ENCODE measurements around the gene CLDN11. TPM values are rescaled to one million over a fixed set of nuclear protein-coding genes. Genes with fewer than 3 reads are reported as not detected.

CLDN11 gene
- 2.9 TPM for total RNA-seq
- long read RNA-seq = 0 reads

DNA sequence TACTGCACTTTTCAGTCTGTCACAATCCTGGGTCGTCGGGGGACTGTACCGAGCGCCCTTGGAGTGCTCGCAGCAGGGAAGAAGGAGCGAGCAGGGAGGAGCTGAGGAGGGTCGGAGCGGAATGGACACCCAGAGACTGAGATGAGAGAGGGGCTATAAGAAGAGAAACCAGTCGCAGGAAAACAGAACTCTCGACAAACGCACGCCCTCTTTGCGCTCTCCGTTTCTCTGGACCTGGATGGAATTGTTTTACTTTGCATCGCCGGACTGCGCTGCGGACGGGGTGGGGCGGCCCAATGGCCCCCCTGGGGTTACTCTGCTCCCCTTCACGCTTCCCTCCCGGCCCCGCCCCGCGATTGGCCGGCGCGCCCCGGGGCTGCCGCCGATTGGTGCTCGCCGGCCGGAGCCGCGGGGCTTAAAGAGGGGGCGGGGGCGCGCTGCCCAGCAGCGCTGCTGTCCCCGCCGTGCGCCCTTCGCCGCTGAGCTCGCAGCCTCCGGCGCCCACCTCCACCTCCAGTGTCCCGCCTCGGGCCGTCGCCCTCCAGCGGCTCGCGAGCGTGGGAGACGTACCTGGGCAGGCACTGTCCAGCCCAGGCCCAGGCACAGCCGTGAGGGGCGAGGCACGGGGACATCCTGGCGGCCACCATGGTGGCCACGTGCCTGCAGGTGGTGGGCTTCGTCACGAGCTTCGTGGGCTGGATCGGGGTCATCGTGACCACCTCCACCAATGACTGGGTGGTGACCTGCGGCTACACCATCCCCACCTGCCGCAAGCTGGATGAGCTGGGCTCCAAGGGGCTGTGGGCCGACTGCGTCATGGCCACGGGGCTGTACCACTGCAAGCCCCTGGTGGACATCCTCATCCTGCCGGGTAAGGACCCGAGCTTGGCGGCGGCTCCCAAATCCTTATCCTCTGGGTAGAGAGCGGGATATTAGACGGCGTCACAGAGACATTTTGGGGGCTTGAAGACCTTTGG is at the start of gene CLDN11:
Gene CLDN11 (plus strand): TSS at position 447 of the 977 bp plus-strand sequence. CDS start 199 bp downstream, at position 646.
- DNase-seq (ENCODE audit: low spot score) = no peak
- intact Hi-C loops (cut with DNase I) = no loop called here

DNA sequence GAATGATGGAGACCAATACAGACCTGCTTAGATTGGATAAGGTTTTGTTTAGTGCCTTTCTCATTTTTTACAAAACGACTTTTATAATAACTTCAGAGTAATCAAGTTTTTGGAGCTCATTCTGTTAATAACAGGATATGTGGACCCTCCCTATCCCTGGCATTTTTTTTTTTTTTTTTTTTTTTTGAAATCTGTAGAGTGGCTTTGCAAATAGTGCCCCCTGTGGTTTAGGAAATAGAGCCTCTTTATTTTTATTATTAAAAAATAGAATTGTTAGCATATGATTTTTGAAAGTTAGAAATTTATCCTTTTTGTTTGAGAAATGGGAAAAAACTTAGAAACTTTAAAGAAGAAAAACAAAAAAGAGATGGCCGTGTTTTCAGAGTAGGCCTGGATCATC is 49.7 kb upstream of the CLDN11 start:
- intact Hi-C loops (cut with DNase I) = no loop called here

DNA sequence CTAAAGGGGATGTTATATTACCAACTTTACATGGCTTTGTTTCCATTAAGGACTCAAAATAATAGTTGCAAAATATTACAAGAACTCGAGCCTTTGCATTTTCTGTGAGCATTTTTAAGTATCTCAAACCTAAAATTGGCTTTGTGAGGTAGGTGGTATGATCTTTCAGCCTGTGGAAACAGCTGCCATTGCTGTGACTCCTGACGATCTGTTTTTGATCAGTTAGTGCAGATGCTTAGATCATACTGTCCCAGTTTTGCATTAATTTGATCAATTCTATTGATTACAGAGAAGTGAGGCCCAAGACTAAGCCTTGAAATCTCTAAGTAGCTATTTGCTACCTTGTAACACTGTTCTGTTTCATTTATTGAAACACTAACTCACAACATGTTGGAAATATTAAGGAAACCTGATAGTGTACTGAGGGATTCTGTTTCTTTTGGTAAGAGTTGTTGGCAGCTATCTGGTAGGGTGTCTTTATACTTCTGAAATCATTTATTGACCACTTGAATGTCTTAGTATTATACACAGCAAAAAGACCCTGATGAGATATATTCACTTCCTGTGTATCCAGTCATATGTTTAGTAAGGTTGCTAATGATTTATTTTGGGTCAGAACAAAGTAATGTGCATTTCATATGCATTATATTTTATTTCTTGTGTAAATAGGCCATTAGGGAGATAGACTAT is 46.3 kb upstream of the CLDN11 start:
- intact Hi-C loops (cut with DNase I) = no loop called here
- DNase-seq (ENCODE audit: low spot score) = no peak

More for the DNA sequence above, 49.7 kb upstream of the CLDN11 start:
- DNase-seq (ENCODE audit: low spot score) = no peak

DNA sequence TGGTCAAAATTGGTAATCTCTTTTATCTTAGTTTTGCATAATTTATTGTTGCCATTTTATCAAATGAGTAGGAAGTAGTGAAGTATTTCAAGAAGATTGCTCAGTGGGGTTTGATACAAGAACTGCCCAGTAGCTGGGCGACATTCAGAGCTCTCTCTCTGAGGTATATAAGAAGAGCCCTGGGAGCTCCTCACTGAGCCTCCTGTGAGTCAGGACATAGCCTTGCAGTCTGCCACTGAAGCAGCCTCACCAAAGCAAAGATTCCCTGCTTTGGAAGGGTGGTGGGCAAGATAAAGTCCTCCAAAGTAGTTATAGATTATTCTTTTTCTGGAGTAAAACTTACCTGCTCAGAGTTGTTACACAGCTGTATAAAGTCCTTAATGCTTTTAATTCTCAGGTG is 35.1 kb upstream of the CLDN11 start:
- intact Hi-C loops (cut with DNase I) = no loop called here
- no peak for DNase-seq (ENCODE audit: low spot score)

DNA sequence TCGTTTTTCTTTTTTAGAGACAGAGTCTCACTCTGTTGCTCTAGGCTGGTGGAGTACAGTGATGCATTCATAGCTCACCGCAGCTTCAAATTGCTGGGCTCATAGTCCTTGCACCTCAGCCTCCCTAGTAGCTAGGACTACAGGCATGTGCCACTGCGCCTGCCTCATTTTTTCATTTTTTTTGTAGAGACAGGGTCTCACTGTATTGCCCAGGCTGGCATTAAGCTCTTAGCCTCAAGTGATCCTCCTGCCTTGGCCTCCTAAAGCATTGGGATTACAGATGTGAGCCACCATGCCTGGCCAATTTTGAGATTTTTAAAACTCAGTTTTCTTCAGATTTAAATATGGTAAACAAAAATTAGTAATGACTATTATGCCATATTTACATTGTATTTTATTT is 32.2 kb upstream of the CLDN11 start:
- no peak for DNase-seq (ENCODE audit: low spot score)
- intact Hi-C loops (cut with DNase I) = no loop called here

DNA sequence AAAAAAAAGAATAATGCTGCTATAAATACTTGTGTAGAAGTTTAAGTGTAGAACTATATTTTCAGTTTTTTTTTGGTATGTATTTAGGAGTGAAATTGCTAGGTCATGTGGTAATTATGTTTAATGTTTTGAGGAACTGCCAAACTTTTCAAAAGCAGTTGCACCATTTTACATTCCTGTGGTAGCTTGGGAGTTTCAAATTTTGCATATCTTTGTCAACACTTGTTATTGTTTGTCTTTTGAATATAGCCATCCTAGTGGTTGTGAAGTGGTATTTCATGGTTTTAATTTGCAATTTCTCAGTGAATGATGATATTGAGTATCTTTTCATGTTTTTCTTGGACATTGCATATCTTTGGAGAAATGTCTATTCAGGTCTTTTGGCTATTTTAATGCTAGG is 30.7 kb upstream of the CLDN11 start:
- intact Hi-C loops (cut with DNase I) = no loop called here
- no peak for DNase-seq (ENCODE audit: low spot score)

DNA sequence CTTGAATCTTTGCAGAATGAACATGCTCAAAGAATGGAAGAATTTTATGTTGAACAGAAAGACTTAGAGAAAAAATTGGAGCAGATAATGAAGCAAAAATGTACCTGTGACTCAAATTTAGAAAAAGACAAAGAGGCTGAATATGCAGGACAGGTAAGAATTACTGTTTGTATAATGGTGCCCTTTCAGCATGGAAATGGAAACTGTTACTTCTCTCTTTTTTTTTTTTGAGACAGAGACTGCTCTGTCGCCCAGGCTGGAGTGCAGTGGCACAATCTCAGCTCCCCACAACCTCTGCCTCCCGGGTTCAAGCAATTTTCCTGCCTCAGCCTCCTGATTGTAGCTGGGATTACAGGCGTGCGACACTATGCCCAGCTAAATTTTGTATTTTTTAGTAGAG is 27.6 kb upstream of the CLDN11 start:
- intact Hi-C loops (cut with DNase I) = no loop called here
- no peak for DNase-seq (ENCODE audit: low spot score)

DNA sequence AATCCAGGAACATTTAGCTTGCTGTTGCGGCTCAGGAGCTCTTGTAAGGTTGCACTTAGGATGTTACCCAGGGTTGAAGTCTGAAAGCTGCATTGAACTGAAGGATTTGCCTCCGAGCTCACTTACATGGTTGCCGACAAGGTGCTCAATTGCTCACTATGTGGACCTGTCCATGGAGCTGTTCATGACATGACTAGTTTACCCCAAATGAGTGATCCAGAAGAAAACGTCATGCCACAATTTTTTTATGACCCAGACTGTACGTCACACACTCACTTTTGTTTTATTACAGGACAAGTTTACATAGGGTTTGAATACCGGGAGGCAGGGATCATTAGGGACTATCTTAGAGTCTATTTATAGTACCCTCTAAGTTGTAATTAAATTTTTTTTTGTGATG is 21.0 kb upstream of the CLDN11 start:
- no peak for DNase-seq (ENCODE audit: low spot score)
- intact Hi-C loops (cut with DNase I) = no loop called here

DNA sequence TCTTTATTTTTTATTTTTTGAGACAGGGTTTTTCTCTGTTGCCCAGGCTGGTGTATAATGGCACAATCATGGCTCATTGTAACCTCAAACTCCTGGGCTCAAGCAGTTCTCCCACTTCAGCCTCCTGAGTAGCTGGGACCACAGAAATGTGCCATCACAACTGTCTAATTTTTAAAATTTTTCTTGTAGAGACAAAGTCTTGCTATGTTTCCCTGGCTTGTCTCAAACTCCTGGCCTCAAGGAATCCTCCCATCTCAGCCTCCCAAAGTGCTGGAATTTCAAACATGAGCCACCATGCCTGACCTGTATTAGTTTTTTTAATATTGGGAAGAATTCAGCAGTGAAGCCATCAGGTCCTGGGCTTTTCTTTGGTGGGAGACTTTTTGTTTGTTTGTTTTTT is 13.6 kb upstream of the CLDN11 start:
- DNase-seq (ENCODE audit: low spot score) = no peak
- intact Hi-C loops (cut with DNase I) = no loop called here

DNA sequence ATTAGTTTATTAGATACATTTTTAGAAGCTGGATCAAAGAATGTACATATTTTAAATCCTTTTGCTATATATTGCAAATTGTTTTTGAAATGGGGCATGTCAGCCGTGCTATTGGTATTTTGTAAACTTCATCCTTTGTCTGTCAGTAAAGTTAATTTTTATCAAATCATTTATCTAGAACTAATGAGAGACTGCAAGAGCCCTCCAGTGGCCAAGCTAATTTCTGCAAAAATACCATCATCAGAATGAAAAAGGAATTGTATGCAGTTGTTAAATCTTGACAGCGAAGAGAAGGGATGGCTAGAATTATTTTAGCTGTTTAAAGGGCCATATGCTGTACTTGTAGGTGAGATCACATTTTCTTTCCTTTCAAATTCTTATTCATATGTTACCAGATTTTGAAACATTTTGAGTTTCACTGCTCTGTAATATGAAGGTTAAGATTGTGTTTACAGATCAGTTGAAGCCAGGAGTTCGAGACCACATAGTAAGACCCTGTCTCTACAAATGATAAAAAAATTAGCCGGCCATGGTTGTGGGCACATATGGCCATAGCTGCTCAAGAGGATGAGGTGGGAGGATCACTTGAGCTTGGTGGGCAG is 8.1 kb upstream of the CLDN11 start:
- intact Hi-C loops (cut with DNase I) = loop anchor here (2.0 kb wide), 1 partner anchor 100 kb away; no protein-coding TSS in a partner anchor
- DNase-seq (ENCODE audit: low spot score) = no peak

DNA sequence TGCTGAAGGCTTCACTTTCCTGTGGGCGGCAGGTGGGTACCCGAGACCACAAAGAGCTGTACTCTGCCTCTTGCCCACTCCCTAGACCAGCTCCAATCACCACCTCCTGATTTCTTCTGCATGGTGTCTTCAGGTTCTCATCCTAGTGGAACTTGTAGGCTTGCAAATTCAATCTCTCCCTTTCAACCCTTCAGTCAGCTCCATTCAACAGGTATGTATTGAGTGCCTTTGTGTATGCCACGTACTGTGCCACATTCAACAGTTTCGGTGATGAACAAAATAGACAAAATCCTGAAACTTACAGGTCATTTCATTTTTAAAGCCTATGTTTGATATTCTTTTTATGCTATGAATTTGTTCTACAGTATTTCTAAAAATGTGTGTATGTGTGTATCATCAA is 5.4 kb upstream of the CLDN11 start:
- no peak for DNase-seq (ENCODE audit: low spot score)
- intact Hi-C loops (cut with DNase I) = loop anchor here (2.0 kb wide), 1 partner anchor 398 kb away; no protein-coding TSS in a partner anchor

DNA sequence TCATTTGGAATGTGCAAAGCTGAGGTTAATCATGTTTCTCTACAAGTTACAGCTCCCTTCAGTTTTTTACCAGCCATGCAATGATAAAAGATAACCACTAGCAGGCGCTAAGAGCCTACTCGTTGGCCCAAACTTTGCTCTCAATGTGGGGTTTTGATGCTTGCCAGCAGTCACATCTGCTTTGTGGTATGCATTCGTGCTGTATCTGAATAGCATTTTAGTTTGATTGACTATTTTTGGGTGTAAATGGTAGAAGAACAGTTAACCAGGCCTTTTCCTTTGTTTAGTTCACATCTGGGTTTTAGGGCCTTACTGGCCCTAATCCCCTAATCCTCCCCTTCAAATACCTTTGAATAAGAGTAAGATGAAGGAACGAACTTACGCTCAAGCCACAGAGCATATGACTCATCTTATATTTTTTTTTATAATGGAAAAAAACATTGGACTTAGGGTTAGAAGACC is 4.4 kb upstream of the CLDN11 start:
- intact Hi-C loops (cut with DNase I) = loop anchor here (2.0 kb wide), 1 partner anchor 277 kb away; no protein-coding TSS in a partner anchor
- no peak for DNase-seq (ENCODE audit: low spot score)

DNA sequence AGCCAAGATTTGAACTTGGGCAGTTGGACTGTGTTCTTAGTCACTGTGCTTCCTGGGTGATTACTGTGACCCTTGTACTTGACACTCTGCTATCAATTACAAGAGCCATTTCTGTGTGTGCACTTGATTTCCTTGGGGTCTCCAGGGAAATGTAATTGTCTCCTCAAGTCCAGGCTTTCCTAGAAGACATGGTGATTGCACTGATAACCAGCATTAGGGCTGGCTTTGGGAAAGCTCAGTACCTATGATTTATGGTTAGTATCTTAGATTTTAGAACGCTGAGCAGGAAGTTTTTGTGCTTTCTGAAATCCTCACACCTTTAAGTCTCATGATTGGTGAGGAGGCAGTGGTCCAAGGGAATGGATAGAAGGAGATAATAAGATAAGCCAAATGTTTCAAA is 1.6 kb upstream of the CLDN11 start:
- intact Hi-C loops (cut with DNase I) = no loop called here
- no peak for DNase-seq (ENCODE audit: low spot score)

DNA sequence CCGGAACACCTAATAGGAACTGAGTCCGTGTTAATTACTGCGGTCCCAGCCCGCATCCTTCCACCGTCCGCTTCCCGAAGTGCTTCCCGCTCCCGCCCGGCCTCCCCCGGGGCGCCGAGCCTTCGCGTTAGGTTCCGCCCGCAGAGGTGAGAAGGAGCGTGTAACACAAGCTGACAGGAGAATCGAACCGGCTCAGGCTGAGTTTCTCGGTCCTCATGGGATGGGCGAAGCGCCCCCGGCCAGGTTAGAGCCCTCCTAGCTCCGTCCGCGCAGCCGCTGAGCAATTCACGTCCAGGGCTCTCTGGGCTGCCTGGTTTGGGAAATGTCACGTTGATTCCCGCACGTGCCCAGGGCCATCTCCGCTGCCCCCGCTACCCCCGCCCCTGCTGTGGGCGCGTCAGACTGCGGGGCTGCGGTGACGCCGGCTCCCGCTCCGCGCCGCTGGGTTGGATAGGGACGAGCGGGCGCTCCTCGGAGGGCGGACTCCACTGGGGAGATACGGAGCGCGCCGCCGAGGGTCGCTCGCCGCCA is 954 bp downstream of the CLDN11 start:
- intact Hi-C loops (cut with DNase I) = no loop called here
- no peak for DNase-seq (ENCODE audit: low spot score)

DNA sequence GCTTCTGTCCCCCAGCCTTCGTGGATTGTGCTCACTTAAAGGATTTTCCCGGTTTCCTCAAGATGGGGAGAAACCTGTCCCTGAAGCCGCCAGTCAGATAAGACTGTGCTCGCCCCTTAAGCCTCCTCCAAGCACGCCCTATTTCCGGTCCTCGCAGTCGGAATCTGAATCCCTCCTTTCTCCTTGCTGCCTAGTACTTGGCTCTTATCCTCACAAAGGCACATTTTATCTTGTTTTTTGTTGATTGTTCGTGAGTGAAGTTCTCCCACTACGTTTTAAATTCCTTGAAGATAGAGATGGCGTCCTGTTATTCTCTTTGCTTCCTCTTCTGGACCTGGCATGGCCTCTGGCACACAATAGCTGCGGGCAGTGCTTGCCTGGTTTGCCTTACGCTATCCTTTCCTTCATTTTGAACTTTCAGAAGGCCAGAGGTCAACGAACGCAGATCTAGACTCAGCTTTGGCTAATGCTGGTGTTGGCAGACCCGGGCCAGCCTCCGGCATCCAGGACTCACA is 1.7 kb downstream of the CLDN11 start:
- intact Hi-C loops (cut with DNase I) = no loop called here
- DNase-seq (ENCODE audit: low spot score) = no peak

DNA sequence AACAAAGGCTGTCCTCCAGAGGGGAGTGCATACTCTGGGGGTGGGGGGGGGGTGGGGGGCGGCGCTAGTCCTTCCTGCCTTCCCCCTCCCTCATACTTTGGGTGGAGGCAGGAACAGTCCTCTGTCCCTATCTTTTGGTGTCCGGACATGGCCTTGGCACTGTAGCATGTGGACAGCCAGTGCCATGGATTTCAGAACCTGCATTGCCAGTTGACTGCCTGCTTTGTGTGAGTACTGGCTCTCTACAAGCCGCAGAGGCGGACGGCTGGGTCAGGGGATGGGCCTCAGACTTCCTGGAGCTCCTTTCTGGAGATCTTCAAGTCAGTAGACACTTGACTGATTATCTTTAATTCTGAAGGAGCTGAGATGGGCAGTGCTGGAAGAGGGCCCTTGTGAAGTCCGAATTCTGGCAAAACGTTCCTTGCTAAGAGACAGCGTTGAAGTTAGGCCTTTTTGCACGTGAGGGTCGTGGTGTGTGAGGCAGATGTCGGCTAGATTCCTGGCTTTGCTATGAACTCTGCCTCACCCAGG is 2.5 kb downstream of the CLDN11 start:
- no peak for DNase-seq (ENCODE audit: low spot score)
- intact Hi-C loops (cut with DNase I) = no loop called here

DNA sequence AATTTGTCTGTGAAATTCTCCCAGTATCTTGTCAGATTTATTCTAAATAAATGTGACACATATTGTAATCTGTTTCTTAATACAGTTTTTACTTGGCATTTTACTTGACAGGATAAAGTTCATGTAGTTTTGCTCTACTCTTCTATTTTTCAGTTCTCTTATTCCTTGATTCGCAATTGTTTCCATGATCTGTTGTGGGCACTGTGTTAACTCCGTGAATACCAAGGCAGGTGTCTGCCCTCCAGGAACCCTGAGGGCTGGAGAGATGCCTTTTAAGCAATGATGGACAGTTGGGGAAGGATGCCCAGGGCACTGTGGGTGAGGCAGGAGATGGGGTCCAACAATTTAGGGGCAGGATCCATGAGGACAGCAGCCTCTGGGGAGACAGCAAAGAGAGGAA is 3.1 kb downstream of the CLDN11 start:
- intact Hi-C loops (cut with DNase I) = no loop called here
- DNase-seq (ENCODE audit: low spot score) = no peak

DNA sequence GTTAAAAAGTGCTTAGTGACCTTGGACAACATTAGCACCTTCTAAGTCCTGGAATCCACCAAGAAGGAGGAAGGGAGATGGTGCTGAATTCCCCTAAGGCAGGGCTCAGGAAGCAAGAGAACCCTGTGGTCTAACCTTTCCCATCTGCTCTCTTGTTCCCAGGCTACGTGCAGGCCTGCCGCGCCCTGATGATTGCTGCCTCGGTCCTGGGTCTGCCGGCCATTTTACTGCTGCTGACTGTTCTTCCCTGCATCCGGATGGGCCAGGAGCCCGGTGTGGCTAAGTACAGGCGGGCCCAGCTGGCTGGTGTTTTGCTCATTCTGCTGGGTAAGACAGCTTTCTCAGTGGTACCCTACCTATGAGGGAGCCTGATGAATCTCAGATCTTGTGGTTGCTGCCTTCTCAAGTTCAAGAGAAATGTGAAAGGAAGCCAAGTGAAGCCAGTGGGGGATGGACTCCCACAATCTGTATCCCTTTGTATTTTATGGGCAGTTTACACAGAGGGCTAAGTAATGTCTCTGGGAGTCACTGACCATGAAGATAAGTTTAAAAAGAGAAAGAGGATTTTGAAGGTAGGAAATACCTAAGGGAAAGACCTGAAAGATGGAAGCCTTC is 4.4 kb downstream of the CLDN11 start:
- intact Hi-C loops (cut with DNase I) = no loop called here
- no peak for DNase-seq (ENCODE audit: low spot score)

DNA sequence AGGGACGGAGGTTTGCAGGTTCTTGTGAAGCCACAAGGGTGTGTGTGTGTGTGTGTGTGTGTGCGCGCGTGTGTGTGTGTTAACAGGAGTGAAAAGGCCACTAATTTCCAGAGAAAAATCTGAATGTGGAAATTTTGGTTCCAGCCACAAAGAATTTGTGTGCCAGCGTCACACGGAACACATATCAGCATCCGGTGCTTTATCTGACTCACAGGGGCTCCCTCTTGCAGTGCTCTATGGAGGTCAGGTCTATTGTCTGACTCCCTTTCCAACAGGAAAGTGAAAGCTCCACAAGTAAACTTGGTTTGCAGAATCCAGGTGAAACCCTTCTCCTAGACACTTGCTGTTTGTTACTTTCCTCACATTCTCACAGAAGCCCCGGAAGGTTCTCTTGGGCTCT is 6.2 kb downstream of the CLDN11 start:
- intact Hi-C loops (cut with DNase I) = no loop called here
- DNase-seq (ENCODE audit: low spot score) = no peak
